ENCODE results near the gene SFT2D3.
A peak's percentile ranks its signal among the peaks of the same experiment; 100 is the strongest.

The SFT2D3 gene

GRCh38 chr2:127681976-127682857 is 19.1 kb upstream of the SFT2D3 start:
- no peak for DNase-seq (ENCODE audit: low read depth)

- no peak for DNase-seq (ENCODE audit: low read depth)
Observed at GRCh38 chr2:127683056-127683455, 18.2 kb upstream of the SFT2D3 start.

- DNase-seq (ENCODE audit: low read depth) = no peak
Observed at GRCh38 chr2:127683757-127684156, 17.5 kb upstream of the SFT2D3 start.

- no peak for DNase-seq (ENCODE audit: low read depth)
Observed at GRCh38 chr2:127685410-127686080, 15.8 kb upstream of the SFT2D3 start.

GRCh38 chr2:127688405-127688804 is 12.9 kb upstream of the SFT2D3 start:
- DNase-seq (ENCODE audit: low read depth) = no peak

GRCh38 chr2:127690696-127691095 is 10.6 kb upstream of the SFT2D3 start:
- no peak for DNase-seq (ENCODE audit: low read depth)

GRCh38 chr2:127694986-127695385 is 6.3 kb upstream of the SFT2D3 start:
- no peak for DNase-seq (ENCODE audit: low read depth)

GRCh38 chr2:127695491-127696472 is 5.5 kb upstream of the SFT2D3 start:
- DNase-seq (ENCODE audit: low read depth) = no peak

- no peak for DNase-seq (ENCODE audit: low read depth)
Observed at GRCh38 chr2:127697482-127698180, 3.7 kb upstream of the SFT2D3 start.

- DNase-seq (ENCODE audit: low read depth) = no peak
Observed at GRCh38 chr2:127698553-127699355, 2.5 kb upstream of the SFT2D3 start.

- DNase-seq (ENCODE audit: low read depth) = no peak
Observed at GRCh38 chr2:127700527-127701192, 637 bp upstream of the SFT2D3 start.

- peak; percentile 37 for DNase-seq (ENCODE audit: low read depth)
Observed at GRCh38 chr2:127701651-127702394, 526 bp downstream of the SFT2D3 start.

- DNase-seq (ENCODE audit: low read depth) = no peak
Observed at GRCh38 chr2:127702395-127703009, 1.2 kb downstream of the SFT2D3 start.

GRCh38 chr2:127703282-127703681 is 2.0 kb downstream of the SFT2D3 start:
- DNase-seq (ENCODE audit: low read depth) = no peak

- no peak for DNase-seq (ENCODE audit: low read depth)
Observed at GRCh38 chr2:127704641-127705390, 3.5 kb downstream of the SFT2D3 start.

GRCh38 chr2:127705391-127706065 is 4.2 kb downstream of the SFT2D3 start:
- no peak for DNase-seq (ENCODE audit: low read depth)

GRCh38 chr2:127706215-127706990 is 5.1 kb downstream of the SFT2D3 start:
- DNase-seq (ENCODE audit: low read depth) = no peak

All from GM04504 (cell line).